ENCODE measurements around the gene ARHGAP23. TPM values are rescaled to one million over a fixed set of nuclear protein-coding genes. Genes with fewer than 3 reads are reported as not detected.

The ARHGAP23 gene
- total RNA-seq, 2 experiments from 2014 or later: 0.40 to 0.47 TPM

DNA sequence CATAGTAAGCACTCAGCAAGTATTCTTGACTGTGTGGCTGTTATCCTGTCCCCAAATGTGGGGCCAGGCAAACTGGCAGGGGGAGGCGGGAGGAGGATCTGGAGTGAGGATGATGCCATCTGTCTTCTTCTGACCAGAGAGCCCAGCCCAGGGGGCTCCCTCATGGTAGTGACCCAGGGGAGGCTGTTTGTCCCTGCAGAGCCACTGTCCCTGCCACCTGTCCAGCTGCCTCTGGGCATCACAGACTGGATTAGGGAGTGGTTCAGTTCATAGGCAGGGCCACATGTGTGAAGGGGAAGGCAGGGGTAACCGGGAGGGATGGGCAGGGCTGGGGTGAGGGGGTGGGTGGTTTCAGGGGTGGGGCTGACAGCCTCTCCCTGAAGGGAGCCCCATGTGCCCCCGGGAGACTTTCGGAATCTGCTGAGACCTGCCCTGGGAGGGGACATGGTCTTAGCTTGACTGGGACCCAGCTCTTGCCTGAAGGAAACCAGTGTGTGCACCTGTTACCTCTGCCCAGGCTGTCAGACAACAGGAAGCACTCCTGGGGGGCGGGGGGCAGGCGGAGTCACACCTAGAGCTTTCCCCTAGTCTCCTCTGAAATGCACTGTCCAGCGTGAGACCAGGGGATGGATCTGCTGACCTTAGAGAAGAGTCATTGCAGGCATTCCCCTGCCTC, 15.2 kb downstream of the ARHGAP23 start:
- intact Hi-C loops (cut with micrococcal nuclease): no loop called here
- peaks cover 6% of the 10 kb centered on the region for H3K4me1 Mint-ChIP-seq (ENCODE audit: low read depth)
- no peaks in the 10 kb centered on the region for H3K9me3 Mint-ChIP-seq
- TF ChIP-seq, protein P1, sequence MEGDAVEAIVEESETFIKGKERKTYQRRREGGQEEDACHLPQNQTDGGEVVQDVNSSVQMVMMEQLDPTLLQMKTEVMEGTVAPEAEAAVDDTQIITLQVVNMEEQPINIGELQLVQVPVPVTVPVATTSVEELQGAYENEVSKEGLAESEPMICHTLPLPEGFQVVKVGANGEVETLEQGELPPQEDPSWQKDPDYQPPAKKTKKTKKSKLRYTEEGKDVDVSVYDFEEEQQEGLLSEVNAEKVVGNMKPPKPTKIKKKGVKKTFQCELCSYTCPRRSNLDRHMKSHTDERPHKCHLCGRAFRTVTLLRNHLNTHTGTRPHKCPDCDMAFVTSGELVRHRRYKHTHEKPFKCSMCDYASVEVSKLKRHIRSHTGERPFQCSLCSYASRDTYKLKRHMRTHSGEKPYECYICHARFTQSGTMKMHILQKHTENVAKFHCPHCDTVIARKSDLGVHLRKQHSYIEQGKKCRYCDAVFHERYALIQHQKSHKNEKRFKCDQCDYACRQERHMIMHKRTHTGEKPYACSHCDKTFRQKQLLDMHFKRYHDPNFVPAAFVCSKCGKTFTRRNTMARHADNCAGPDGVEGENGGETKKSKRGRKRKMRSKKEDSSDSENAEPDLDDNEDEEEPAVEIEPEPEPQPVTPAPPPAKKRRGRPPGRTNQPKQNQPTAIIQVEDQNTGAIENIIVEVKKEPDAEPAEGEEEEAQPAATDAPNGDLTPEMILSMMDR (IDR thresholded peaks at IDR 0.05): no peak
- CTCF ChIA-PET: interaction anchor here (0.8 to 1.3 kb wide), 7 partner anchors 9 to 141 kb away, joined by 3 to 5 read pairs (median 3); no protein-coding TSS in a partner anchor
- no peaks in the 10 kb centered on the region for H3K27me3 Mint-ChIP-seq
- POLR2A ChIA-PET: interaction anchor here (0.8 kb wide), 1 partner anchor 217 kb away, joined by 4 read pairs; no protein-coding TSS in a partner anchor
- peak; percentile 33 for DNase-seq
- H3K36me3 Mint-ChIP-seq (ENCODE audit: low read depth): no peaks in the 10 kb centered on the region
- ATAC-seq: peak; percentile 35
- H3K4me3 Mint-ChIP-seq: no peak overlapping the region
- no peak overlapping the region for H3K27ac Mint-ChIP-seq

DNA sequence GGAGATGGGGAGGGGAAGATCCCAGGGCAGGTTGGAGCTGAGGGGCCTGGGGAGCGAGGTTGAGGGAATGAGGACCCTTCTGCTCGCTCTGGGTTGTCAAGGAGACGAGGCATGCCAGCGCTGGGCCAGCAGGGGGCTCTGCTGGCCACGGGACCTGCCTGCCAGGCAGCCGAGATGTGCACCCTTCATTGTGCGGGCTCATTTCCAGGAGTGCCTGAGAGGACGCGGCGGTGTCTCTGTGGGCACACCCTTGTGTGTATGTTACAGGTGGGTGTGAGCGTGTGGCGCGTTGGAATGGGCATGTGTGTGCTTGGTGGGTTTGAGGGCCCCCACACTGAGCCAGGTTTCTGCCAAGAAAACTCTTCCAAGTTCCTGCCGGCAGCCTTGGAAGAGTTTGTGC, 15.9 kb downstream of the ARHGAP23 start:
- no peaks in the 10 kb centered on the region for H3K27me3 Mint-ChIP-seq
- no peak overlapping the region for H3K4me3 Mint-ChIP-seq
- ChIA-PET POLR2A (interaction anchor here (0.8 kb wide), 1 partner anchor 216 kb away, joined by 4 read pairs; no protein-coding TSS in a partner anchor), CTCF (interaction anchor here (1.0 to 1.2 kb wide), 4 partner anchors 31 to 140 kb away, joined by 3 to 5 read pairs (median 4); no protein-coding TSS in a partner anchor)
- H3K36me3 Mint-ChIP-seq (ENCODE audit: low read depth): no peaks in the 10 kb centered on the region
- intact Hi-C loops (cut with micrococcal nuclease): no loop called here
- H3K9me3 Mint-ChIP-seq: no peaks in the 10 kb centered on the region
- DNase-seq (peak; percentile 77), ATAC-seq (peak; percentile 95)
- peaks cover 6% of the 10 kb centered on the region for H3K4me1 Mint-ChIP-seq (ENCODE audit: low read depth)
- TF ChIP-seq, protein P1 (IDR thresholded peaks at IDR 0.05): peak; percentile 80
- H3K27ac Mint-ChIP-seq: no peak overlapping the region

DNA sequence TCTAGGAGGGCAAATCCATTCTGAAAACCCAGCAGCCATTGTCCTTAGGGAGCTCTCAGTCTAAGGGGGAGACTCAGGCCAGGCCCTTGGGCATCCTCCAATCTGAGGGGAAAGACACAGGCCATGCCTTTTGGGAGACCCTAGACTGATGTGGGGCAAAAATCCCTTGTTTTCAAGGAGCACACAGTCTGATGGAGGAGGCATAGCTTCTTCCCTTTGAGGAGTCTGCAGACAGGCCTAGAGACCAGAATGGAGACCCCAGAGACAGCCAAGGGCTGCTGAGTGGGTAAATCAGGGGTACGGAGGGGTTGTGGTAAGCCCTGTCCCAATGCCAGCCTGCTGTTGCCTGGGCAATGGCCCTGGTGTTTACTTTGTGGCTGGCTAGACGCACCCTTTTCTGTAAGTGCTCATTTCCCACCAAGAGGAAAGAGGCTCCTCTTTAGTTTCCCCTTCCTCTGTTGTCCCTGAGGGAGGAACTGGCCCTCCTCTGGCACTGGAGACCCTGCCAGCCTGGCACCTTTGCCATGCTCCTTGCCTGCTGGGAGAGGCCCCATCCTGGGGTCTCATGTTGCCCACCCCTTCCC, 19.3 kb downstream of the ARHGAP23 start:
- TF ChIP-seq, protein P1 (IDR thresholded peaks at IDR 0.05): no peak
- DNase-seq (no peak), ATAC-seq (no peak)
- H3K27me3 Mint-ChIP-seq: peaks cover 8% of the 10 kb centered on the region
- ChIA-PET CTCF (interaction anchor here (0.8 kb wide), 1 partner anchor 24 kb away, joined by 3 read pairs; no protein-coding TSS in a partner anchor), POLR2A (interaction anchor here (0.7 kb wide), 1 partner anchor 17 kb away, joined by 4 read pairs; no protein-coding TSS in a partner anchor)
- H3K9me3 Mint-ChIP-seq: no peaks in the 10 kb centered on the region
- H3K4me1 Mint-ChIP-seq (ENCODE audit: low read depth): peaks cover 9% of the 10 kb centered on the region
- no peaks in the 10 kb centered on the region for H3K36me3 Mint-ChIP-seq (ENCODE audit: low read depth)
- intact Hi-C loops (cut with micrococcal nuclease): no loop called here
- no peak overlapping the region for H3K4me3 Mint-ChIP-seq
- H3K27ac Mint-ChIP-seq: no peak overlapping the region

DNA sequence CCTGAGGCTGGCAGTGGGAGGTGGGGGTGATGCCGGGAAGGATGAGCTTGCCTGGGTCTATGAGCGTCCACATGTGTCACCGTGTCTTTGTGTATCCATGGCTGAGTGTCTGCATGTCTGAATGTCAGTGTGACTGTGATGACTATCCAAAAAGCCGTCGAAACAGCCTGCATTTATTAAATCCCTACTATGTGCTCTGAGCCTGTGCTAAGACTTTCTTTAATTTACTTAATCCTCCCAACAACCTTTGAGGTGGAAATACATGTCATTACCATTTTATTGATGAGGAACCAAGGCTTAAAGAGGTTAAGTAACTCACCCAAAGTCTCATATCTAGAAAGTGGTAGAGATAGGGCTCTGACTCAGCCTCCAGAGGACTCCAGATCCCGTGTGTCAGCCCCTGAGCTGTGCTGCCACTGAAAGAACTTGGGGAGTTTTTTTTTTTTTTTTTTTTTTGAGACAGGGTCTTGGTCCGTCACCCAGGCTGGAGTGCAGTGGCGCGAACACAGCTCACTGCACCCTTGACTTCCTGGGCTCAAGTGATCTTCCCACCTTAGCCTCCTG, 20.0 kb downstream of the ARHGAP23 start:
- ChIA-PET POLR2A (interaction anchor here (0.7 kb wide), 1 partner anchor 17 kb away, joined by 4 read pairs; no protein-coding TSS in a partner anchor), CTCF (no interaction called here)
- intact Hi-C loops (cut with micrococcal nuclease): no loop called here
- H3K9me3 Mint-ChIP-seq: no peaks in the 10 kb centered on the region
- H3K4me3 Mint-ChIP-seq: no peak overlapping the region
- H3K27ac Mint-ChIP-seq: no peak overlapping the region
- ATAC-seq (no peak), DNase-seq (no peak)
- H3K36me3 Mint-ChIP-seq (ENCODE audit: low read depth): no peaks in the 10 kb centered on the region
- TF ChIP-seq, protein P1 (IDR thresholded peaks at IDR 0.05): no peak
- peaks cover 15% of the 10 kb centered on the region for H3K27me3 Mint-ChIP-seq
- H3K4me1 Mint-ChIP-seq (ENCODE audit: low read depth): peaks cover 14% of the 10 kb centered on the region

DNA sequence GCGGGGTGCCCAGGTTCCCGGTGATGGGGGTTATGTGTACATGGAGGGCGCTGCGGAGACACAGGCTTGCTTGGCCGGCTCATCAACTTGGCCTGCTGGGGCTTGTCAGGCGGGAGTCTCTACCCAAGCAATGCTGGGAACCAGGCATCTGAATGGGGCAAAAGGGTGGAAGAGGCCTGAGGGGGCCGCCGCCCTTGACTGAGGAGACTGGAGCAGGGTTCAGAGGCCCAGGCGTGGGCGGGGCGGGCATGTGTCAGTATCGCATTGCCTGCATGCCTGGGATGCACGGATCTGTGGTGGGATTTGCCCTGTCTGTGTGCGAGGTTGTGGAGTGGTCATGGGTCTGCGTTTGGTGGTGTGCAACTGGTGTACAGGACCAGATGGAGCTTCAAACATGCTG, 21.1 kb downstream of the ARHGAP23 start:
- CTCF ChIA-PET: no interaction called here
- Mint-ChIP-seq H3K27ac (no peak overlapping the region), H3K9me3 (no peaks in the 10 kb centered on the region)

More for the DNA sequence above, 21.1 kb downstream of the ARHGAP23 start:
- peaks cover 19% of the 10 kb centered on the region for H3K27me3 Mint-ChIP-seq
- H3K4me1 Mint-ChIP-seq (ENCODE audit: low read depth): peaks cover 9% of the 10 kb centered on the region
- ATAC-seq (no peak), DNase-seq (no peak)
- H3K4me3 Mint-ChIP-seq: no peak overlapping the region
- no peaks in the 10 kb centered on the region for H3K36me3 Mint-ChIP-seq (ENCODE audit: low read depth)
- POLR2A ChIA-PET: no interaction called here
- TF ChIP-seq, protein P1 (IDR thresholded peaks at IDR 0.05): no peak
- intact Hi-C loops (cut with micrococcal nuclease): no loop called here
